Pancreas (tissue), 10 donors: ENCODE measurements around the gene STRN. TPM values are rescaled to one million over a fixed set of nuclear protein-coding genes. Genes with fewer than 3 reads are reported as not detected.

ENCODE experiments used
- ATAC-seq, 4 donors: fragments of 200-7000 bp; cut with Tn5 transposase; one replicate each; pipeline versions ENCODE4 v1.8.0 to v1.9.1; 2020; ENCODE audit warnings: mild to moderate bottlenecking in 4 of 4, moderate library complexity in 4 of 4
- DNase-seq, 6 donors: peaks; one replicate each; pipeline ENCODE4 v3.0.0-alpha.2; 2020
- FAIRE-seq: peaks from 2 replicates; lab custom pipeline; 2012; peaks lifted over from hg19 to GRCh38; lab: Jason Lieb, UNC
- H3K27ac ChIP-seq, 4 donors: fragments of 200-600 bp; sonication (generic); 1 replicate in 3 of 4; 2 replicates in 1 of 4; pipeline versions ENCODE4 v1.5.0 to v1.8.0; 2020
- H3K27me3 ChIP-seq, 4 donors: fragments of 200-600 bp; one replicate each; pipeline ENCODE4 v1.8.0; 2021
- H3K36me3 ChIP-seq, 3 donors: fragments of 200-600 bp; sonication (generic) in 1 of 3; one replicate each; pipeline versions ENCODE4 v1.5.0 to v1.8.0; 2020 to 2021
- H3K4me1 ChIP-seq, 3 donors: fragments of 200-600 bp; one replicate each; pipeline ENCODE4 v1.8.0; 2021
- H3K4me3 ChIP-seq, 4 donors: fragments of 200-600 bp; sonication (generic) in 2 of 4; one replicate each; pipeline versions ENCODE4 v1.5.0 to v1.8.0; 2020 to 2021
- H3K9me3 ChIP-seq, 4 donors: fragments of 200-600 bp; one replicate each; pipeline ENCODE4 v1.8.0; 2021
- WGBS, 2 donors: extraction: QIAGEN DNeasy Blood & Tissue Kit; methylation state at CpG; one replicate each; pipeline ENCODE4 v1.1.7; 2013; 5-methylcytosine and 5-hydroxymethylcytosine counted together
- intact Hi-C, 3 donors: fragments of 100-400 bp; cut with DNase I; formaldehyde crosslinking; loops; one replicate each; pipeline versions ENCODE4 v1.11.1 to v1.14.2; 2022
- polyA plus RNA-seq, 2 donors: library from polyadenylated mRNA; stranded (reverse); fragments of 200-250 nt; gene quantifications; one replicate each; pipeline ENCODE4 v1.2.3, GENCODE V29; 2013
- total RNA-seq, 6 donors: library from RNA; stranded (reverse); fragmentation: NEBNext Ultra II Directional in 4 of 6; extraction: Animal tissue kit (Norgen Biotek cat#: 25700) in 4 of 6; gene quantifications; one replicate each; pipeline versions ENCODE4 v1.2.1 to v1.2.4, GENCODE V29; 2021 to 2023
- TF ChIP-seq, protein P1 (sequence below), 4 donors: fragments of 200-600 bp; sonication (generic) in 3 of 4; IDR thresholded peaks; one replicate each; pipeline versions ENCODE4 v1.5.0 to v1.8.0; 2021; ENCODE audit warnings: antibody characterized with exemption in 4 of 4
- donor health status: healthy with polysubstance abuse.
- donor health status: DM: no; HTN: no; CAD: no; lungs with moderate emphysema.
- donor health status: DM: no; HTN: no; CAD: no.
- donor health status: control.
- donor health status: control.
- donor health status: Bipolar disorder and iron deficiency.
- donor health status: DM: yes; HTN: yes; CAD: no.
- donor health status: DM: no; HTN: no; CAD: no.
- donor health status: DM: no; HTN: no; CAD: no.
- donor health status: DM: yes; HTN: yes; CAD: no.

The STRN gene
- total and polyA plus RNA-seq, 8 donors = 1.8 to 16.2 (median 7.9) TPM

DNA sequence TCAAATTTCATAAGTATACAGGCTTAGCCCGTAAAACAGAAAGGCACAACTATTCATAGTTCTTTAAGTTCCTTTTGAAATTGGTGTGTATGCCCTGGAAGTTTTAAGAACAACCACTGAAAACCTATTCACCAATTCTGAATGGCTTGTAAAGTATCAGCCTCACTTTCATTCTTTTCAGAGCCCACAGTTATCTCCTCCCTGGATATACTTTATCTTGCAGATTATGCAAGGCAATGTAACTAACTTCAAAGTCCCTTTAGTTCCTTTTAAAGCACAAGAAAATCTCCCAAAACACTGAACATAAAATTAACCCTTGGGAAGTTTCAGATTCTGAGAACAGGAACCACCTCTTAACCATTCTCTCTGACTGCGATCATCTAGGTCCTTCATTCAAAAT is 1.1 kb downstream of the STRN start:
- no peak for ATAC-seq
- intact Hi-C loops = no loop called here
- H3K36me3 ChIP-seq = no peaks in the 10 kb centered on the region
- WGBS, 2 donors = 24 to 36% methylated on average over 2 of the region's 2 CpGs
- no peaks in the 10 kb centered on the region for H3K27me3 ChIP-seq
- peak overlapping the region in 3 of 4 donors; percentile 96 to 98 (median 97) for H3K4me3 ChIP-seq
- H3K9me3 ChIP-seq = no peaks in the 10 kb centered on the region
- DNase-seq = no peak
- no peak overlapping the region for H3K27ac ChIP-seq
- peaks cover 0 to 13% (median 10%) of the 10 kb centered on the region in 3 donors for H3K4me1 ChIP-seq
- no peak for FAIRE-seq
- TF ChIP-seq, protein P1, sequence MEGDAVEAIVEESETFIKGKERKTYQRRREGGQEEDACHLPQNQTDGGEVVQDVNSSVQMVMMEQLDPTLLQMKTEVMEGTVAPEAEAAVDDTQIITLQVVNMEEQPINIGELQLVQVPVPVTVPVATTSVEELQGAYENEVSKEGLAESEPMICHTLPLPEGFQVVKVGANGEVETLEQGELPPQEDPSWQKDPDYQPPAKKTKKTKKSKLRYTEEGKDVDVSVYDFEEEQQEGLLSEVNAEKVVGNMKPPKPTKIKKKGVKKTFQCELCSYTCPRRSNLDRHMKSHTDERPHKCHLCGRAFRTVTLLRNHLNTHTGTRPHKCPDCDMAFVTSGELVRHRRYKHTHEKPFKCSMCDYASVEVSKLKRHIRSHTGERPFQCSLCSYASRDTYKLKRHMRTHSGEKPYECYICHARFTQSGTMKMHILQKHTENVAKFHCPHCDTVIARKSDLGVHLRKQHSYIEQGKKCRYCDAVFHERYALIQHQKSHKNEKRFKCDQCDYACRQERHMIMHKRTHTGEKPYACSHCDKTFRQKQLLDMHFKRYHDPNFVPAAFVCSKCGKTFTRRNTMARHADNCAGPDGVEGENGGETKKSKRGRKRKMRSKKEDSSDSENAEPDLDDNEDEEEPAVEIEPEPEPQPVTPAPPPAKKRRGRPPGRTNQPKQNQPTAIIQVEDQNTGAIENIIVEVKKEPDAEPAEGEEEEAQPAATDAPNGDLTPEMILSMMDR (IDR thresholded peaks at IDR 0.05) = no peak

DNA sequence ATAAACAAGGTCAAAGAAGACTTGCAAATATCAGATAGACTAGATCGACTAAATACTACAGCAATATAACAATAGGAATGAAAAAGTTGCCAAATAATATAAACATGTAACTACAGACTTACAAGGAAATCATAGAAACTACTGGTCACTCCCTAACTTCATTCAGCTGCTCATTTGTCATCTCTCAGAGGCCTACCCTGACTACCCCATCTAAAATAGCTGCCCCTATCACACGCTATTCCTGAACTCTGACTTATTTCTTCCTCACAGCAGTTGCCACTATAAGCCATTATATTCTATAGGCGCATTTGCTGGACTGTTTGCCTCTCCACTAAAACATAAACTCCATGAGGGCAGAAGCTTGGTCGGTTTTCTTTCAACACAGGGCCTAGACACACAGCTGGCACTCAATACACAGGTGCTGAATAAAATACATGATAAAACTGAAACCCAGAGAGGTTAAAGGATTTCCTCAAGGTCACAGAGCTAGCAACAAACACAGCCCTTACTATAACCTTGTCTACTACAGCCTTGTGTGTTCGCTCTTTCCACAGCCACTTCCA is 1.8 kb downstream of the STRN start:
- intact Hi-C loops = no loop called here
- no peaks in the 10 kb centered on the region for H3K36me3 ChIP-seq
- DNase-seq (no peak), ATAC-seq (no peak), FAIRE-seq (no peak)
- peak overlapping the region in 1 of 4 donors; percentile 98 for H3K4me3 ChIP-seq
- WGBS, 2 donors = 66 to 72% methylated on average over 5 of the region's 5 CpGs
- no peaks in the 10 kb centered on the region for H3K27me3 ChIP-seq
- TF ChIP-seq, protein P1 (IDR thresholded peaks at IDR 0.05) = no peak
- peak overlapping the region in 1 of 4 donors; percentile 17 for H3K27ac ChIP-seq
- H3K9me3 ChIP-seq = no peaks in the 10 kb centered on the region
- H3K4me1 ChIP-seq = peaks cover 0 to 13% (median 10%) of the 10 kb centered on the region in 3 donors

- H3K9me3 ChIP-seq = no peaks in the 10 kb centered on the region
- no peak for FAIRE-seq
Measured at GRCh38 chr2:36963734-36964133, 2.6 kb downstream of the STRN start.

GRCh38 chr2:36963106-36963505 is 3.2 kb downstream of the STRN start:
- no peak for ATAC-seq
- FAIRE-seq = no peak
- H3K27me3 ChIP-seq = no peaks in the 10 kb centered on the region
- H3K27ac ChIP-seq = no peak overlapping the region
- no peak for DNase-seq
- no peak overlapping the region for H3K4me3 ChIP-seq
- no peaks in the 10 kb centered on the region for H3K9me3 ChIP-seq
- H3K36me3 ChIP-seq = no peaks in the 10 kb centered on the region
- peaks cover 0 to 13% (median 10%) of the 10 kb centered on the region in 3 donors for H3K4me1 ChIP-seq
- TF ChIP-seq, protein P1 (IDR thresholded peaks at IDR 0.05) = no peak
- WGBS, 2 donors = 83 to 91% methylated on average over 4 of the region's 4 CpGs
- intact Hi-C loops = no loop called here

More at GRCh38 chr2:36963734-36964133, 2.6 kb downstream of the STRN start:
- DNase-seq (no peak), ATAC-seq (no peak)
- Histone ChIP-seq H3K4me1 (peaks cover 0 to 13% (median 10%) of the 10 kb centered on the region in 3 donors), H3K27ac (no peak overlapping the region), H3K27me3 (no peaks in the 10 kb centered on the region), H3K4me3 (no peak overlapping the region), H3K36me3 (no peaks in the 10 kb centered on the region)
- WGBS, 2 donors = 95 to 96% methylated on average over 4 of the region's 4 CpGs
- TF ChIP-seq, protein P1 (IDR thresholded peaks at IDR 0.05) = no peak
- intact Hi-C loops = no loop called here

GRCh38 chr2:36960773-36961172 is 5.6 kb downstream of the STRN start:
- DNase-seq (no peak), FAIRE-seq (no peak), ATAC-seq (no peak)
- Histone ChIP-seq H3K4me3 (no peak overlapping the region), H3K27me3 (no peaks in the 10 kb centered on the region), H3K9me3 (no peaks in the 10 kb centered on the region), H3K27ac (no peak overlapping the region), H3K36me3 (no peaks in the 10 kb centered on the region), H3K4me1 (peaks cover 0 to 10% (median 9%) of the 10 kb centered on the region in 3 donors)
- intact Hi-C loops = no loop called here
- TF ChIP-seq, protein P1 (IDR thresholded peaks at IDR 0.05) = no peak
- WGBS, 2 donors = 92 to 93% methylated on average over 5 of the region's 5 CpGs
